NCI-H128 (cell line): ENCODE measurements around the gene CNTNAP2.

Source experiments
- DNase-seq: peaks from one replicate; lab custom pipeline; 2025; ENCODE audit not compliant: unreplicated experiment; lab: John Stamatoyannopoulos, UW

CNTNAP2 gene

GRCh38 chr7:147305827-147306226 lies 1189.2 kb downstream of the CNTNAP2 start:
- no peak for DNase-seq

GRCh38 chr7:147308539-147308938 lies 1191.9 kb downstream of the CNTNAP2 start:
- no peak for DNase-seq

GRCh38 chr7:147311336-147311735 lies 1194.7 kb downstream of the CNTNAP2 start:
- DNase-seq, result no peak

GRCh38 chr7:147321504-147321903 lies 1204.9 kb downstream of the CNTNAP2 start:
- DNase-seq, result no peak

- no peak for DNase-seq
These were observed 1216.4 kb downstream of the CNTNAP2 start for GRCh38 chr7:147332988-147333387.

GRCh38 chr7:147363101-147363500 lies 1246.5 kb downstream of the CNTNAP2 start:
- no peak for DNase-seq

GRCh38 chr7:147376192-147376591 lies 1259.6 kb downstream of the CNTNAP2 start:
- no peak for DNase-seq

GRCh38 chr7:147380926-147381325 lies 1264.3 kb downstream of the CNTNAP2 start:
- no peak for DNase-seq

- DNase-seq, result no peak
These were observed 1277.7 kb downstream of the CNTNAP2 start for GRCh38 chr7:147394329-147394728.

GRCh38 chr7:147400221-147400689 lies 1283.7 kb downstream of the CNTNAP2 start:
- no peak for DNase-seq

GRCh38 chr7:147400925-147401324 lies 1284.3 kb downstream of the CNTNAP2 start:
- no peak for DNase-seq

- DNase-seq, result no peak
These were observed 1289.0 kb downstream of the CNTNAP2 start for GRCh38 chr7:147405621-147406020.

GRCh38 chr7:147406521-147407135 lies 1290.0 kb downstream of the CNTNAP2 start:
- no peak for DNase-seq

GRCh38 chr7:147411096-147411495 lies 1294.5 kb downstream of the CNTNAP2 start:
- DNase-seq, result no peak

GRCh38 chr7:147412109-147412508 lies 1295.5 kb downstream of the CNTNAP2 start:
- DNase-seq, result no peak

GRCh38 chr7:147412782-147413556 lies 1296.4 kb downstream of the CNTNAP2 start:
- no peak for DNase-seq

GRCh38 chr7:147413557-147413870 lies 1296.9 kb downstream of the CNTNAP2 start:
- no peak for DNase-seq

- DNase-seq, result no peak
These were observed 1299.4 kb downstream of the CNTNAP2 start for GRCh38 chr7:147415991-147416390.

GRCh38 chr7:147418966-147419365 lies 1302.4 kb downstream of the CNTNAP2 start:
- DNase-seq, result no peak

GRCh38 chr7:147423875-147424274 lies 1307.3 kb downstream of the CNTNAP2 start:
- DNase-seq, result no peak

- no peak for DNase-seq
These were observed 1311.5 kb downstream of the CNTNAP2 start for GRCh38 chr7:147428075-147428474.

- no peak for DNase-seq
These were observed 1313.4 kb downstream of the CNTNAP2 start for GRCh38 chr7:147429961-147430360.

GRCh38 chr7:147432079-147432478 lies 1315.5 kb downstream of the CNTNAP2 start:
- no peak for DNase-seq
